Left hindlimb (tissue), 1 donor: ENCODE results near the gene C6orf89.
A peak's percentile ranks its signal among the peaks of the same experiment; 100 is the strongest.

Source experiments
- DNase-seq: peaks from one replicate; pipeline ENCODE4 v3.0.0-alpha.2; 2018

C6orf89 gene

DNA sequence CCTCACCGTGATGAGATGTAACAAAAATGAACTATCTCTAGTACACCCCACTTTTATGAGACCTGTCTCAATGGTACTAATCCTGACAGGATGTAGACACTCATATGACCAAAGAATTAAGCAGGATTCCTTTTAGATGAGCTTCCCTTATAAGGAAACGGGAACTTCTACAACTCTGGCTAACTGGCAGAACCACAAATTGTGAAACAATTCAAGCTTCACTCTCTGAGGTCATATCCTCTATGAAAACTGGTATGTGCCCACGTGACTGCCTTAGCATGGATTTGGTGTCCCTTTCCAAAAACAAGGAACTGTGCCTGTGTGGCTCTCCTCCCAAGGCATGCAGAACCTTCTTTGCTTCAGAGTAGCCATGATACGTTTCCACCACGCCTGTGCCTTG is 32.4 kb upstream of the C6orf89 start:
- no peak for DNase-seq

DNA sequence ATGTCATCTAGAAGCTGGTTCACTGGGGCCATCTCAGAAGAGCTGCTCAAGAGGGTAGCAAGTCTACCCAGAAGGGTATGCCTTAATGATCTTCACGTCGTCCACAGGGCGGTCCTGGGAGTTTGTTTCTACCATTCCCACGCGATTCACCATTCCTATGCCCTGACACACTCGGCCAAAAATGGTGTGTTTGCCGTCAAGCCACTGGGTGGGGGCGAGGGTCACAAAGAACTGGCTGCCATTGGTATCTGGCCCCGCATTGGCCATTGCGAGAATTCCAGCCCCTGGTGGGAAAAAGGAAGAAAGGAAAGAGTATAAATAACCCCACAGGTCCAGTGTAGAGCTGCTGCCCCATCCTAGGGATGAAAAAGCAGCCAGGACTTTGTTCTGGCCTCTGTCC is 30.0 kb upstream of the C6orf89 start:
- DNase-seq = no peak

GRCh38 chr6:36856277-36856676 is 29.5 kb upstream of the C6orf89 start:
- DNase-seq = no peak

- no peak for DNase-seq
Observed at GRCh38 chr6:36857325-36857724, 28.4 kb upstream of the C6orf89 start.

DNA sequence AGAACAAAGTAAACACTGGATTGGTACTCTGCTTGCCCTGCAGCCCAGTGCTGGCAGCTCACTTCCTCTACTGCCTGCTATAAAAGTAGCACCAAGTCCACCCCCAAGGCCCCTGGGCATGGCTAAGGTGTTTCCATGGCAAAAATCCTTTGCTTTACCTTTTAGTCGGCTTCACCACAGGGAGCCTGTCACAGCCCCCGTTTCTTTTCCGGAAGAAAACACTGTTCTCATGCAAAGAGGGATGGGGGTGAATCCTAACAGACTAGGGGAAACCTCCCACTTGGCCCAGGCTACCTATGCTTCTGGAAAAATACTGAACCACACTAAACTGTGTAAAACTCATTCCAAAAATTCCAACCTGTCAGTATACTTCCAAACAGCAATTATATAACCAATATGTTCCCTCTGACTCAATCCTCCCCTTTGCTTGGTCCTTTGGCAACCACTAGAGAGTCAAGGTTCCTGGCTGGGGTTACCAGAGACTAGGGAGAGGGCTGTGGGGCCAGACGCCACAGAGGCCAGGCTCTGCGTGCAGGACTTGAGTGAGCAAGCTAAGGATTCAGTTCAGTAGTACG is 27.3 kb upstream of the C6orf89 start:
- no peak for DNase-seq

- DNase-seq = no peak
Observed at GRCh38 chr6:36860126-36860525, 25.6 kb upstream of the C6orf89 start.

DNA sequence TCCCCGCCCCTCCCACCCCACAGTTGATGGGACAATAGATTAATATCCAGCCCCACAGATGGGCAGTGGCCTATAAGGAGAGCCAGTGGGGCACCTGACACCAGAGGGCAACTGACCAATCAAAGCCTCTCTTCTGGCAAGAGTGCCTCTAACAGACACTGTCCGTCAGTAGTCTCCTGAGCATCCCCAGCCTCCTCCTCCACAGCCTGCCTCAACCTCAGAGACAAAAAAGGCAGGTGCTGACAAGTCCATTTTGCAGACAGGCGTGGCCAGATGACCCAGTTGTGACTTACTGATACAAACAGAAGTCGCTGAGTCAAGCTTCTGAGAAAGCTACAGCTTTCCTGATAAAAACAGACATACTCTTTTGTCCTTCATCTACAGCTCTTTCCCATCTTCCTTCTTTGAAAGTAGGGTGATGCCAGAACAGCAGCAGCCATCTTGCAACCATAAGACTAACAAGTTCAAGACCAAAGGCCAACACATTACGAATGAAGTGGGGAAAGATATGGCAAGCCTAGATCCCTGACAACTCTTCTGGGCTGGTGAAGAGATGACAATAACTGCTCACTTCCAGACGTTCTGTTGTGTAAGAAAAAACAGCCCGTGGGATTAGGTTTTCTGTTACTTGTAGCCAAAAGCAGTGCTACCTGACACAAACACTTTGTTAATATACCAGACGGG is 23.4 kb upstream of the C6orf89 start:
- DNase-seq = no peak

GRCh38 chr6:36862848-36863382 is 22.8 kb upstream of the C6orf89 start:
- no peak for DNase-seq

- no peak for DNase-seq
Observed at GRCh38 chr6:36863670-36864540, 21.8 kb upstream of the C6orf89 start.

DNA sequence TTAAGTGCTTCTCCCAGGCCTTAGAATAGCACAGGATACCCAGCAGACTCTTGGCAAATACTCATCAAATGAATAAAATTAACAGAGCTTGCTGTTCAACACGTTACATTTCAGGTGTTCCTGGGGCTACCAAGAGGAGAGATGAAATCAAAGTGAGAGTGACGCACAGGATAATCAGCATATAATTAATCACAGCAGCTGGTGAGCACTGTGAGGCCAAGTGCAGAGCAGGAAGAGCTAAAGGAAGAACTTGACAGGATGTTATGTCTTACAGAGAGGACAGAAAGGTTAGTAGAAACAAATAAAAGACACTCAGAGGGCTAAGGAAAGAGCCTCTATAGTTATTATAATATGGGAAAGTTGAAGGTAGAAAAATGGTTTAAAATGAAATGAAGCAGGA is 19.9 kb upstream of the C6orf89 start:
- no peak for DNase-seq

DNA sequence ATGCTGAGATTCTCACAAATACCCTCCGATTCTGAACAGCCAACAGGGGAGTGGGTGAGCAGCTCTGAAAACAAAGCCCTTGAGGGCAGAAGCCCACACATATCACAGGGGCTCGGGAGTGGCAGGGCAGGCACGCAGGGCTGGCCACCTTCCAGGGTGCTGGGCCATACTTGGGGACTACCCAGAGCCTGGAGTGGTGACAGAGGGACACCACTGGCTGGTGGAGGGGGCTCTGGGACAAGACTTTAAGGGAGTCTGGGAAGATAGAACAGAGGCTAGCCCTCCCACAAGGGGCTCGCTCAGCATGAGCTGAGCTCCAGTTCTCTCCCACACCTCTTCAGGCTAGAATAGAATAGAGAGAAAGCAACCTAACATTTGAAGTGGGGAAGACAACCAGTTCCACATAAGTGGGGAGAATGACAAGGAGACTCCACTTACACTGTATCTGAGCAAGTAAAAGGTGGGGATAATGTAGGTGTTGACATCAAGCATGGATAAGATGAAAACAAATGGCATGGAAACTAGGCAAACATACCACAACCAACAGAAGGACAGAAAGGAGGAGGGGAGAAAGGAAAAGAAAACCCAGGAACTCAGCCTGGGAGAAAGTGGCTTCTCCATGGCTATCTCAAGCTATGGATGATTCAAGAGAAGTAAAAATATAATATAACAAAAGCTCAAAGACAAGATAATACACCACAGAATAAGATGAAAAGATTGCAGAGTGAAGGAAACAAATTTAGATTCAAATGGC is 18.1 kb upstream of the C6orf89 start:
- DNase-seq = no peak

DNA sequence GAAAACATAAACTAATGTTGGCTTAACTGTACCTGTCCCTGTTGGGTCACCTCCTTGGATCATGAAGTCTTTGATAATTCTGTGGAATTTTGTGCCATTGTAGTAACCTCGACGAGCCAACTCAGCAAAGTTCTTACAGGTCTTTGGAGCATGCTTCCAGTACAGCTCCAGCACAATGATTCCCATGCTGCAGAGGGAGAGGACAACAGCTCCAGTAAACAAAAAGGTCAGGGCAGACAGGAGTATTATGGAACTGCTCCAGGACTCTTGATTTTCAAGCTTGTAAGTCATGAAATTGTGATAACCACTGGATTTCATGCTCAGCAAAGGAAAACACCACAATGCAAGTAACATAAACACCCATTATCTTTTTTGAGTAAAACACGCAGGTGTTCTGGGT is 14.1 kb upstream of the C6orf89 start:
- no peak for DNase-seq

- no peak for DNase-seq
Observed at GRCh38 chr6:36873115-36873514, 12.6 kb upstream of the C6orf89 start.

GRCh38 chr6:36873612-36874442 is 11.9 kb upstream of the C6orf89 start:
- no peak for DNase-seq

GRCh38 chr6:36874443-36875249 is 11.1 kb upstream of the C6orf89 start, which contains the start of gene PPIL1:
PPIL1 (minus strand) TSS chr6:36874803; CDS start chr6:36874772, 31 bp downstream.
- DNase-seq = peak; percentile 92

DNA sequence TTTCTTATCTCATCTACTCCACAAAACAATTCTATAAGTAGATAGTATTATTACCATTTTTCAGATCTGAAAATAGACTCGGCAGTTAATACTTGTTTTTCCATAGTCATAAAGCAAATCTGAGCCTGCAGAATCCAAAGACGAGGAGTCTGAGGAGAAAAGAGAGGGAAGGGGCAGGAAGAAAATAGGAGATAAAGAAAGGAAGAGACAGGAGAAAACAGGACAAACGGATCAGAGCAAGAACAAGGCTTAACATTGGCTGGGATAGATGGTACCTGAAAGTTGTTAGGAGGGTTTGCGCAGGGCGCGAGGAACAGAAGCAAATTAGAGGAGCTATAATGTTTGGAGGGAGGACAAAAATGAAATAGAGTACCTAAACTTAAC is 10.5 kb upstream of the C6orf89 start:
- no peak for DNase-seq

- DNase-seq = no peak
Observed at GRCh38 chr6:36884610-36885009, 1.1 kb upstream of the C6orf89 start.

DNA sequence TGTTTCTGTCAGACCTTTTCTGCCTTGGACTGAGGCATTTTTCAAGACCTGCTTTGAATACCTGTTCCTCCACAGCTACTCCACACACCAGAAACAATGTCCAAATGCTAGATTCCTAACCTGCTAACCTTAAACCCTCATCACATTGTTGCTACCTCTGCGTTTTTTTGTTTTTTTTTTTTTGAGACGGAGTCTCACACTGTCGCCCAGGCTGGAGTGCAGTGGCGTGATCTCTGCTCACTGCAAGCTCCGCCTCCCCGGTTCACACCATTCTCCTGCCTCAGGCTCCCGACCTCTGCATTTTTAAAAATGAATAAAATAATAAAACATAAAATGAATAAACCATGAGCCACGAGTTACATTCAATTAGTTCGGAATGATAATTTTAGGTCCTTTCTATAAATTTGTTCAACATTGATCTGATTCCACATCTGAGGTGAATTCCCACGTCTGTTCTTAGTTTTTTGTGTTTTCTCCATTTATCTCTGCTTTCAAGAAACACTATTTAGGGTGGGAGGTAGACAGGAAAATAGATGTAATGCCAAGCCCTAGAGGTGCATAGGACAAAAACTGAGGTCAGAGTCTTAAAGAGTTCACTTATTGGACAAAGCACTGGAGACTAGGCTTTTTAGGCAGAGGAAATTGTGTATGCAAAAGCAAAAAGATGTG is 1.3 kb downstream of the C6orf89 start:
- DNase-seq = no peak

GRCh38 chr6:36888115-36888643 is 2.4 kb downstream of the C6orf89 start:
- DNase-seq = no peak
